B cell (primary cell): Measurements from ENCODE around the gene C10orf143. TPM values are rescaled to one million over a fixed set of nuclear protein-coding genes. Genes with fewer than 3 reads are reported as not detected.
A peak's percentile ranks its signal among the peaks of the same experiment; 100 is the strongest.

Experiments used
- ATAC-seq: fragments of 200-7000 bp; cut with Tn5 transposase; one replicate; pipeline ENCODE4 v1.10.0; 2021; ENCODE audit warnings: low read depth, mild to moderate bottlenecking, moderate number of reproducible peaks, moderate library complexity
- CTCF ChIA-PET: fragments of 350-600 bp; sonication (Branson Sonifier 250); formaldehyde crosslinking; loops from one replicate; lab custom pipeline; 2021; ENCODE audit warnings: antibody characterized with exemption, inconsistent platforms; lab: Charles Lee
- POLR2A ChIA-PET: fragments of 350-600 bp; sonication (Branson Sonifier 250); formaldehyde crosslinking; loops from one replicate; lab custom pipeline; 2021; ENCODE audit warnings: antibody characterized with exemption; lab: Charles Lee
- DNase-seq: peaks from one replicate; pipeline ENCODE4 v3.0.0; 2013
- H2AFZ ChIP-seq: 2 replicates; pipeline ENCODE4 v1.6.1; 2012; ENCODE audit warnings: mild to moderate bottlenecking, low read depth, low read length; ENCODE audit not compliant: insufficient read depth, poor library complexity, severe bottlenecking
- H3K27ac ChIP-seq, 2 donors: 1 replicate in 1 of 2; 2 replicates in 1 of 2; pipeline ENCODE4 v1.5.1; 2012 to 2013; ENCODE audit warnings: low read length in 2 of 2, mild to moderate bottlenecking in 2 of 2, moderate library complexity in 1 of 2
- H3K27me3 ChIP-seq, 4 experiments: fragments of 200-600 bp in 1 of 4; sonication (generic) in 1 of 4; replicated peaks in 1 of 4; 1 replicate in 2 of 4; 2 replicates in 2 of 4; pipeline versions ENCODE4 v1.6.1 to v1.7.0; 2013 to 2016; ENCODE audit warnings: low read length in 3 of 4, mild to moderate bottlenecking in 2 of 4, mixed read lengths in 1 of 4, moderate library complexity in 1 of 4; ENCODE audit not compliant: insufficient read depth in 4 of 4, control insufficient read depth in 3 of 4; ENCODE audit errors: control extremely low read depth in 1 of 4
- H3K36me3 ChIP-seq, 2 experiments: replicated peaks in 1 of 2; 1 replicate in 1 of 2; 2 replicates in 1 of 2; pipeline versions ENCODE4 v1.6.1 to v1.7.1; 2013; ENCODE audit warnings: low read length in 1 of 2; ENCODE audit not compliant: insufficient read depth in 2 of 2, control insufficient read depth in 1 of 2; ENCODE audit errors: control extremely low read depth in 1 of 2, extremely low read depth in 1 of 2
- H3K4me1 ChIP-seq, 2 donors: fragments of 200-600 bp in 1 of 2; sonication (generic) in 1 of 2; 1 replicate in 1 of 2; 2 replicates in 1 of 2; pipeline versions ENCODE4 v1.5.1 to v1.6.1; 2013 to 2017; ENCODE audit warnings: low read length in 2 of 2; ENCODE audit not compliant: control insufficient read depth in 2 of 2, insufficient read depth in 2 of 2
- H3K4me2 ChIP-seq: replicated peaks from 2 replicates; pipeline ENCODE3; 2012; ENCODE audit warnings: mild to moderate bottlenecking, low read depth, low read length; ENCODE audit not compliant: poor library complexity, severe bottlenecking
- H3K4me3 ChIP-seq, 5 experiments: fragments of 200-600 bp in 1 of 5; sonication (generic) in 1 of 5; 1 replicate in 3 of 5; 2 replicates in 2 of 5; pipeline versions ENCODE4 v1.5.1 to v1.7.0; 2011 to 2016; ENCODE audit warnings: low read length in 4 of 5, mild to moderate bottlenecking in 4 of 5, low read depth in 2 of 5, control low read depth in 1 of 5, moderate library complexity in 1 of 5; ENCODE audit not compliant: insufficient read depth in 1 of 5; ENCODE audit errors: control extremely low read depth in 1 of 5, extremely low read depth in 1 of 5
- H3K79me2 ChIP-seq: fragments of 200-600 bp; sonication (generic); one replicate; pipeline ENCODE4 v1.6.0; 2016; ENCODE audit warnings: low read length; ENCODE audit not compliant: control insufficient read depth, insufficient read depth
- H3K9ac ChIP-seq: fragments of 200-600 bp; sonication (generic); 2 replicates; pipeline ENCODE4 v1.6.1; 2017; ENCODE audit warnings: mild to moderate bottlenecking, low read length, moderate library complexity
- H3K9me3 ChIP-seq, 3 donors: one replicate each; pipeline versions ENCODE4 v1.6.1 to v1.7.1; 2013; ENCODE audit warnings: low read length in 2 of 3; ENCODE audit not compliant: control insufficient read depth in 2 of 3, insufficient read depth in 1 of 3; ENCODE audit errors: control extremely low read depth in 1 of 3
- H4K20me1 ChIP-seq: 2 replicates; pipeline ENCODE4 v1.6.0; 2012; ENCODE audit warnings: mild to moderate bottlenecking, low read length; ENCODE audit not compliant: insufficient read depth, control insufficient read depth, poor library complexity, severe bottlenecking
- H3K27ac Mint-ChIP-seq: one replicate; pipeline ENCODE4 v1.8.0; 2021; ENCODE audit warnings: mixed read lengths
- H3K27me3 Mint-ChIP-seq: one replicate; pipeline ENCODE4 v1.8.0; 2021; ENCODE audit warnings: mixed read lengths
- H3K4me1 Mint-ChIP-seq: one replicate; pipeline ENCODE4 v1.8.0; 2021; ENCODE audit warnings: mixed read lengths
- H3K4me3 Mint-ChIP-seq: one replicate; pipeline ENCODE4 v1.8.0; 2021; ENCODE audit warnings: mixed read lengths
- H3K9me3 Mint-ChIP-seq: one replicate; pipeline ENCODE4 v1.8.0; 2022; ENCODE audit warnings: mixed read lengths; ENCODE audit not compliant: insufficient read depth
- EZH2 ChIP-seq: IDR thresholded peaks from 2 replicates; pipeline ENCODE4 v1.6.1; 2012; ENCODE audit warnings: borderline replicate concordance, low read depth, mild to moderate bottlenecking, moderate library complexity, low read length; ENCODE audit not compliant: insufficient read depth, poor library complexity, severe bottlenecking
- WGBS: methylation state at CpG from one replicate; pipeline ENCODE4 v1.1.5; 2013; ENCODE audit warnings: missing lambda C conversion rate; ENCODE audit not compliant: insufficient coverage; 5-methylcytosine and 5-hydroxymethylcytosine counted together
- intact Hi-C: fragments of 100-400 bp; cut with micrococcal nuclease; formaldehyde crosslinking; loops from one replicate; pipeline ENCODE4 v1.10.0; 2022
- polyA plus RNA-seq: library from polyadenylated mRNA; depleted of rRNA; stranded (reverse); fragments of >200 nt; gene quantifications from 2 replicates; pipeline ENCODE4 v1.2.3, GENCODE V29; 2012
- total RNA-seq, 2 donors: library from RNA; stranded (reverse); fragments of 120-200 nt in 1 of 2; gene quantifications; 1 replicate in 1 of 2; 2 replicates in 1 of 2; pipeline versions ENCODE4 v1.2.3 to v1.2.4, GENCODE V29; 2013 to 2022
- TF ChIP-seq, protein P1 (sequence below): fragments of 200-600 bp; IDR thresholded peaks from one replicate; pipeline ENCODE4 v1.8.0; 2022; ENCODE audit warnings: antibody characterized with exemption, mild to moderate bottlenecking

C10orf143 gene
- total and polyA plus RNA-seq, 2 donors (not counting 1 experiment from before 2014, with no cell fraction given) = 9.1 to 12.8 TPM

DNA sequence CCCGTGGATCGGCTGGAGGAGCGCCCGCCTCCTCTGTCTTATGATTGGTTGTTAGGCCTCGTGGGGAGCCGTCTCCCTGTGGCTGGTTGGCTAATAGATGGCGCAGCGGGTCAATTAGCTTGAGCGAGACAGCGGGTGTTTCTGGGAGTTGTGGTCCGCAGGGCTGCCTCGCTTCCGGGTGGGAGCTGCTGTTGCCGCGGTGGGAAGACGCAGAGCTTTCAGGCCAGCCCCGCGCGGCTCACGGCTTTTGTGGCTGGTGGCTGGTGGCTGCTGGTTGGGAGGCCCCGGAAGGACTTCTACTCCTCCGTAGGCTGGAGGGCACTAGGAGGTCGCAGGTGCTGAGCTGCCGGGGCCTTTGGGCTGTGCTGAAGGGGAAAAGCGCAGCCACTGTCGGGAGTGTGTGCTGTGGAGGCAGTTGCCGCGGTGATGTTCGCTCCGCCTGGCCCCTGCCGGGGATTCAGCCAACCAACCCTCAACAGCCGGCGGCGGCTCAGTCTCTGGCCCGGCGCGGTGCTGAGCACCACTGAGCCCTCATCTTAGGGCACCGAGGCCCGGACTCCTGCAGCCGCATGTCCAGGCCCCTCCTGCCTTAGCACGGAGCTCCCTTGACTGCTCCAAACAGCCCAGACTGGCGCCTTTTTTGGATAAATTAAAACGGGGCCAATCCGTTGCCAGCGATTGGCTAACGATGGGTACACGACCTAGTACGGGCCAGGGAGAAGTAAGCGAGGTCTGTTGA is 652 bp upstream of the C10orf143 start:
- Histone ChIP-seq H2AFZ (peak overlapping the region; percentile 97), H3K27ac (peak overlapping the region; percentile 87 to 96), H3K9ac (peak overlapping the region; percentile 83)

More for the DNA sequence above, 652 bp upstream of the C10orf143 start:
- H3K79me2 ChIP-seq = peaks cover 11% of the 10 kb centered on the region
- WGBS = 1% methylated on average over 49 of the region's 49 CpGs
- CTCF ChIA-PET = interaction anchor here (1.2 to 4.1 kb wide), 7 partner anchors 11 to 190 kb away, joined by 3 to 49 read pairs (median 8); partner anchors contain the start of gene GLRX3
- DNase-seq = peak; percentile 97
- H3K36me3 ChIP-seq = peaks cover 0 to 2% of the 10 kb centered on the region in 2 experiments
- peak overlapping the region; percentile 91 to 98 (median 95) for H3K4me3 ChIP-seq
- Mint-ChIP-seq H3K9me3 (no peaks in the 10 kb centered on the region), H3K4me3 (peak overlapping the region; percentile 99), H3K27me3 (no peaks in the 10 kb centered on the region), H3K4me1 (peaks cover 42% of the 10 kb centered on the region), H3K27ac (peak overlapping the region; percentile 99)
- POLR2A ChIA-PET = interaction anchor here (0.5 to 3.1 kb wide), 7 partner anchors 25 to 1892 kb away, joined by 3 to 45 read pairs (median 5); partner anchors contain the start of genes GLRX3 and MGMT
- ATAC-seq = peak; percentile 77
- H3K9me3 ChIP-seq = no peaks in the 10 kb centered on the region
- peaks cover 10% of the 10 kb centered on the region for H4K20me1 ChIP-seq
- TF ChIP-seq, protein P1, sequence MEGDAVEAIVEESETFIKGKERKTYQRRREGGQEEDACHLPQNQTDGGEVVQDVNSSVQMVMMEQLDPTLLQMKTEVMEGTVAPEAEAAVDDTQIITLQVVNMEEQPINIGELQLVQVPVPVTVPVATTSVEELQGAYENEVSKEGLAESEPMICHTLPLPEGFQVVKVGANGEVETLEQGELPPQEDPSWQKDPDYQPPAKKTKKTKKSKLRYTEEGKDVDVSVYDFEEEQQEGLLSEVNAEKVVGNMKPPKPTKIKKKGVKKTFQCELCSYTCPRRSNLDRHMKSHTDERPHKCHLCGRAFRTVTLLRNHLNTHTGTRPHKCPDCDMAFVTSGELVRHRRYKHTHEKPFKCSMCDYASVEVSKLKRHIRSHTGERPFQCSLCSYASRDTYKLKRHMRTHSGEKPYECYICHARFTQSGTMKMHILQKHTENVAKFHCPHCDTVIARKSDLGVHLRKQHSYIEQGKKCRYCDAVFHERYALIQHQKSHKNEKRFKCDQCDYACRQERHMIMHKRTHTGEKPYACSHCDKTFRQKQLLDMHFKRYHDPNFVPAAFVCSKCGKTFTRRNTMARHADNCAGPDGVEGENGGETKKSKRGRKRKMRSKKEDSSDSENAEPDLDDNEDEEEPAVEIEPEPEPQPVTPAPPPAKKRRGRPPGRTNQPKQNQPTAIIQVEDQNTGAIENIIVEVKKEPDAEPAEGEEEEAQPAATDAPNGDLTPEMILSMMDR = no peak
- no peak for TF ChIP-seq EZH2
- intact Hi-C loops = loop anchor here (1.0 to 10.0 kb wide), 4 partner anchors 644 to 1964 kb away; partner anchors contain the start of genes MGMT and PPP2R2D
- peaks cover 21 to 23% of the 10 kb centered on the region in 2 donors for H3K4me1 ChIP-seq
- no peaks in the 10 kb centered on the region for H3K27me3 ChIP-seq
- peak overlapping the region; percentile 89 for H3K4me2 ChIP-seq
